Right lobe of liver (tissue), 6 donors: ENCODE data around the gene ALG9. TPM values are rescaled to one million over a fixed set of nuclear protein-coding genes. Genes with fewer than 3 reads are reported as not detected.

ENCODE experiments used
- ATAC-seq, 4 donors: fragments of 200-7000 bp; cut with Tn5 transposase; one replicate each; pipeline ENCODE4 v1.9.1; 2020; ENCODE audit warnings: mild to moderate bottlenecking in 4 of 4, moderate library complexity in 4 of 4
- DNase-seq, 3 donors: peaks; one replicate each; pipeline ENCODE4 v3.0.0-alpha.2; 2020
- H3K27ac ChIP-seq, 3 donors: fragments of 200-600 bp; one replicate each; pipeline ENCODE4 v1.8.0; 2022
- H3K27me3 ChIP-seq, 2 donors: fragments of 200-600 bp; one replicate each; pipeline ENCODE4 v1.8.0; 2022
- H3K36me3 ChIP-seq, 4 donors: fragments of 200-600 bp; sonication (generic) in 1 of 4; one replicate each; pipeline versions ENCODE4 v1.5.1 to v1.8.0; 2017 to 2022; ENCODE audit warnings: control low read depth in 1 of 4
- H3K4me1 ChIP-seq, 4 donors: fragments of 200-600 bp; sonication (generic) in 1 of 4; one replicate each; pipeline versions ENCODE4 v1.5.1 to v1.8.0; 2017 to 2022; ENCODE audit warnings: control low read depth in 1 of 4
- H3K4me3 ChIP-seq, 3 donors: fragments of 200-600 bp; one replicate each; pipeline ENCODE4 v1.8.0; 2022
- H3K9me3 ChIP-seq, 4 donors: fragments of 200-600 bp; sonication (generic) in 1 of 4; one replicate each; pipeline versions ENCODE4 v1.5.1 to v1.8.0; 2017 to 2022; ENCODE audit warnings: control low read depth in 1 of 4
- POLR2A ChIP-seq: fragments of 450-650 bp; IDR thresholded peaks from one replicate; pipeline ENCODE4 v1.6.1; 2017; ENCODE audit warnings: antibody characterized with exemption, mild to moderate bottlenecking
- WGBS: methylation state at CpG from one replicate; pipeline ENCODE4 v1.1.6; 2018; ENCODE audit warnings: low coverage, low lambda C conversion rate; ENCODE audit not compliant: insufficient coverage; ENCODE audit errors: missing lambda C conversion rate; 5-methylcytosine and 5-hydroxymethylcytosine counted together
- intact Hi-C, 2 donors: fragments of 100-400 bp; cut with DNase I; formaldehyde crosslinking; loops; one replicate each; pipeline versions ENCODE4 v1.11.2 to v1.14.1; 2022
- total RNA-seq, 6 experiments: library from RNA; depleted of rRNA in 2 of 6; stranded (reverse); fragments of >200 nt in 2 of 6; fragmentation: NEBNext Ultra II Directional in 3 of 6; extraction: Animal tissue kit (Norgen Biotek cat#: 25700) in 3 of 6; gene quantifications; one replicate each; pipeline versions ENCODE4 v1.1.0 to v1.2.4, GENCODE V29; 2016 to 2023
- TF ChIP-seq, protein P1 (sequence below), 4 donors: fragments of 200-600 bp in 3 of 4; fragments of 450-650 bp in 1 of 4; IDR thresholded peaks; one replicate each; pipeline versions ENCODE4 v1.5.1 to v1.8.0; 2016 to 2022; ENCODE audit warnings: antibody characterized with exemption in 4 of 4, mild to moderate bottlenecking in 2 of 4
- donor health status: DM: no; HTN: yes; CAD: no.
- donor health status: DM: no; HTN: no; CAD: no.
- donor health status: DM: no; HTN: no; CAD: no.
- donor health status: DM: no; HTN: yes; CAD: no.
- donor health status: DM: no; HTN: yes; CAD: no.

The ALG9 gene
- total RNA-seq, 6 experiments from 2014 or later: 15.0 to 20.8 (median 18.2) TPM

DNA sequence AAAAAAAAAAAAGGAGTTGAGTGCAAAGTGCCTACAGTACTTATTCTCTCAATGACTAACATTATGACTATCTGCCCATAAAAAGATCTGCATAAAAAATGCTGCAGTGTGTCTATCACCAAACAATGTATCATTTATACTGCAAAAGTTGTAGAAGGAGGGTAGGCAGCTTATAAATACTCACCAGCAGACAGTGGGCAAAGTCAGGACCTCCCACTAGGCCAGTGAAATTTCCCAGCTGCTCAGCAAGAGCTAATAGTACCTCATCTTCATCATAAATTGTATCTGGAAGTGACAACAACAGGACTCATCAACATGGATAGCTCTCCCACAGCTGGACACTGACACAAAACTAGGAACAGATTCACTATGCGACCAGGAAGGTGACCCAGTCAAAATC is 106.8 kb downstream of the ALG9 start:
- Histone ChIP-seq H3K27me3 (no peaks in the 10 kb centered on the region), H3K9me3 (no peaks in the 10 kb centered on the region), H3K27ac (peak overlapping the region; percentile 88 to 96 (median 95)), H3K4me3 (peak overlapping the region; percentile 89 to 97 (median 91)), H3K36me3 (peaks cover 3 to 42% (median 19%) of the 10 kb centered on the region in 4 donors), H3K4me1 (peaks cover 0 to 27% (median 4%) of the 10 kb centered on the region in 4 donors)
- intact Hi-C loops: no loop called here
- DNase-seq: no peak
- 0% methylated on average over 1 of the region's 1 CpG for whole genome bisulfite sequencing
- peak in 1 of 4 donors; percentile 4 for ATAC-seq
- TF ChIP-seq, protein P1, sequence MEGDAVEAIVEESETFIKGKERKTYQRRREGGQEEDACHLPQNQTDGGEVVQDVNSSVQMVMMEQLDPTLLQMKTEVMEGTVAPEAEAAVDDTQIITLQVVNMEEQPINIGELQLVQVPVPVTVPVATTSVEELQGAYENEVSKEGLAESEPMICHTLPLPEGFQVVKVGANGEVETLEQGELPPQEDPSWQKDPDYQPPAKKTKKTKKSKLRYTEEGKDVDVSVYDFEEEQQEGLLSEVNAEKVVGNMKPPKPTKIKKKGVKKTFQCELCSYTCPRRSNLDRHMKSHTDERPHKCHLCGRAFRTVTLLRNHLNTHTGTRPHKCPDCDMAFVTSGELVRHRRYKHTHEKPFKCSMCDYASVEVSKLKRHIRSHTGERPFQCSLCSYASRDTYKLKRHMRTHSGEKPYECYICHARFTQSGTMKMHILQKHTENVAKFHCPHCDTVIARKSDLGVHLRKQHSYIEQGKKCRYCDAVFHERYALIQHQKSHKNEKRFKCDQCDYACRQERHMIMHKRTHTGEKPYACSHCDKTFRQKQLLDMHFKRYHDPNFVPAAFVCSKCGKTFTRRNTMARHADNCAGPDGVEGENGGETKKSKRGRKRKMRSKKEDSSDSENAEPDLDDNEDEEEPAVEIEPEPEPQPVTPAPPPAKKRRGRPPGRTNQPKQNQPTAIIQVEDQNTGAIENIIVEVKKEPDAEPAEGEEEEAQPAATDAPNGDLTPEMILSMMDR (IDR thresholded peaks at IDR 0.05): no peak
- no peak for TF ChIP-seq POLR2A

DNA sequence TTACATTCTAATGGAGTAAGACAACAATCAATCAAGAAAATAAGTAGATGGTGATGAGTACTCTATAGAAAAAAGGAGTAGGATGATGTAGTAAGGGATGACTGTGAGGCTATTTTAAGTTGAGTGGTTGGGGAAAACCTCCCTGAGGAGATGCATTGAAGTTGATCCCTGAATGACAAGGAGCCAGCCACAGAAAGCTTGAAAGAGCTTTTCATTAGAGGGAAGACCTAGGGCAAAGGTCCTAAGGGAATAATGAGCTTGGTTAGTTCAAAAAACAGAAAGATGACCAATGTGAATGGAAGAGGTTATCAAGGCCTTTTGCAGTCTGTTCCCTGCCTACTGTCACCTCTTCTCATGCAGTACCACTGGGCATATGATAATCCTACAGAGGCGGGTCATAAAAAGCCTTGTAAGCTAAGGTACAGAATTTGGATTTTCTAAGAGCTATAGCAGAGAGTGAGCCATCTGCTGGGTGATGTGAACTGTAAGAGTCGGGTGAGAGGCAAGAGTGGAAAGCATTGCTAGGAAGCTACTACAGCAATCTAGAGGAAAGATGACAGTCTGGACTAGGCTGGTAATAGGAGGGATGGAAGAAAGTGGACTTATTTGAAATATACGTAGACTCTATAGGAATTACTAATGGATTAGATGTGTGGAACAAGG is 108.3 kb downstream of the ALG9 start:
- Histone ChIP-seq H3K27ac (peak overlapping the region in 1 of 3 donors; percentile 35), H3K4me3 (no peak overlapping the region), H3K9me3 (no peaks in the 10 kb centered on the region), H3K36me3 (peaks cover 3 to 50% (median 26%) of the 10 kb centered on the region in 4 donors), H3K4me1 (peaks cover 0 to 36% (median 4%) of the 10 kb centered on the region in 4 donors), H3K27me3 (no peaks in the 10 kb centered on the region)
- WGBS: 78% methylated on average over 3 of the region's 3 CpGs
- intact Hi-C loops: no loop called here
- no peak for TF ChIP-seq POLR2A
- TF ChIP-seq, protein P1 (IDR thresholded peaks at IDR 0.05): no peak
- ATAC-seq: no peak
- DNase-seq: no peak

DNA sequence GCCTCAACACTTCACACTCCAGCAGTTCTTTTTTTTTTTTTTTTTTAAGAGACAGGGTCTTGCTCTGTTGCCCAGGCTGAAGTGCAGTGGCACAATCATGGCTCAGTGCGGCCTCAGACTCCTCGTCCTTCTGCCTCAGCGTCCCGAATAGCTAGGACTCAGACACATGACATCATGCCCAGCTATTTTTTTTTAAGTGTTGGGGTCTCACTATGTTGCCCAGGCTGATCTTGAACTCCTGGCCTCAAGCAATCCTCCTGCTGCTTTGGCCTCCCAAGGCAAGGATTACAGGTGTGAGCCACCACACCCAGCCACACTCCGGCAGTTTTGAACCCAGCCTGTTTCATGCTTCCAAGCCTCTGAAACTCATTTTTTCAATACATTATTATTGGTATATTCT is 108.9 kb downstream of the ALG9 start:
- H3K9me3 ChIP-seq: no peaks in the 10 kb centered on the region
- peaks cover 0 to 33% (median 4%) of the 10 kb centered on the region in 4 donors for H3K4me1 ChIP-seq
- peaks cover 3 to 53% (median 29%) of the 10 kb centered on the region in 4 donors for H3K36me3 ChIP-seq
- no peak for TF ChIP-seq POLR2A
- TF ChIP-seq, protein P1 (IDR thresholded peaks at IDR 0.05): no peak
- 94% methylated on average over 5 of the region's 5 CpGs for WGBS
- no peak for DNase-seq
- H3K27me3 ChIP-seq: no peaks in the 10 kb centered on the region
- no peak for ATAC-seq
- H3K4me3 ChIP-seq: no peak overlapping the region
- H3K27ac ChIP-seq: peak overlapping the region in 1 of 3 donors; percentile 35
- intact Hi-C loops: no loop called here

DNA sequence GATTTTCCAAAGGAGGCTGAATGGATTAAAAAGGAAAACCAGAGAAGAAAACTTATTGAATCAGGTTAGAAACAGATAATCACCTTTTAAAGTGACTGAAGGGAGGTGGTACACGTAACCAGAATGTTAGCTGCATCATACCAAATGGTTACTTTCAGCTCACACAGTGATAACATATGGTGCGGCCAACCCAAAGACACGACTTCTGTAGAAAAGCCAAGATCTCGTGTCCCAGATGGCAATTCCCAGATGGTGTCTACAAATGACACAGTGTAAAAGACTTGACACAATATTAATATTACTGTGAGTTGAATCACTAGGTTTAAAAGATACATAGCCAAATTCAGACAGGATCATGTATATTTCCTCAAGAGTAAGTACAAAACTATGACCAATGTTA is 110.3 kb downstream of the ALG9 start:
- WGBS: 95% methylated on average over 4 of the region's 4 CpGs
- Histone ChIP-seq H3K27me3 (no peaks in the 10 kb centered on the region), H3K9me3 (no peaks in the 10 kb centered on the region), H3K4me3 (no peak overlapping the region), H3K27ac (no peak overlapping the region), H3K4me1 (peaks cover 0 to 40% (median 7%) of the 10 kb centered on the region in 4 donors), H3K36me3 (peaks cover 6 to 57% (median 31%) of the 10 kb centered on the region in 4 donors)
- ATAC-seq (no peak), DNase-seq (no peak)
- TF ChIP-seq POLR2A: no peak
- TF ChIP-seq, protein P1 (IDR thresholded peaks at IDR 0.05): no peak
- intact Hi-C loops: no loop called here
